CD4-positive, alpha-beta T cell treated with Interleukin-17A for 4 hours (primary cell): Measurements from ENCODE around the gene SPATC1L.
"Not testable (repeated sequence)": the region's sequence is repeated elsewhere in the genome, so short reads cannot be mapped to it uniquely, and the experiment has no call there.

Source experiments
- DNase-seq: peaks from one replicate; pipeline ENCODE4 v3.0.0-alpha.2; 2020; ENCODE audit warnings: mixed read lengths

SPATC1L gene

GRCh38 chr21:46214478-46215340, 30.4 kb upstream of the SPATC1L start:
- no peak for DNase-seq

- DNase-seq, result no peak
Measured at GRCh38 chr21:46213620-46214286, 29.5 kb upstream of the SPATC1L start.

- no peak for DNase-seq
Measured at GRCh38 chr21:46212721-46213484, 28.6 kb upstream of the SPATC1L start.

- DNase-seq, result no peak
Measured at GRCh38 chr21:46211786-46212720, 27.8 kb upstream of the SPATC1L start.

GRCh38 chr21:46211376-46211775, 27.1 kb upstream of the SPATC1L start:
- DNase-seq, result no peak

- no peak for DNase-seq
Measured at GRCh38 chr21:46210378-46211136, 26.3 kb upstream of the SPATC1L start.

- DNase-seq, result no peak
Measured at GRCh38 chr21:46208761-46209721, 24.8 kb upstream of the SPATC1L start.

- DNase-seq, result no peak
Measured at GRCh38 chr21:46207920-46208591, 23.8 kb upstream of the SPATC1L start.

- no peak for DNase-seq
Measured at GRCh38 chr21:46207006-46207919, 23.0 kb upstream of the SPATC1L start.

GRCh38 chr21:46206163-46207005, 22.1 kb upstream of the SPATC1L start:
- no peak for DNase-seq

GRCh38 chr21:46205766-46206162, 21.5 kb upstream of the SPATC1L start:
- no peak for DNase-seq

- DNase-seq, result no peak
Measured at GRCh38 chr21:46205166-46205565, 20.9 kb upstream of the SPATC1L start.

- DNase-seq, result no peak
Measured at GRCh38 chr21:46203203-46203600, 18.9 kb upstream of the SPATC1L start.

- DNase-seq, result no peak
Measured at GRCh38 chr21:46202592-46203202, 18.4 kb upstream of the SPATC1L start.

GRCh38 chr21:46200877-46201803, 16.9 kb upstream of the SPATC1L start:
- not testable (repeated sequence) for DNase-seq
